ENCODE measurements around the gene PCDHGA4.
"Not testable (repeated sequence)": the region's sequence is repeated elsewhere in the genome, so short reads cannot be mapped to it uniquely, and the experiment has no call there.

PCDHGA4 gene

GRCh38 chr5:141354900-141355469, at the start of gene PCDHGA4:
Gene PCDHGA4 (plus strand): TSS chr5:141355021. CDS start chr5:141355108, 87 bp downstream.
- no peak for DNase-seq (ENCODE audit: low read depth)

GRCh38 chr5:141306630-141307029, 48.2 kb upstream of the PCDHGA4 start:
- no peak for DNase-seq (ENCODE audit: low read depth)

GRCh38 chr5:141313711-141314110, 41.1 kb upstream of the PCDHGA4 start:
- DNase-seq (ENCODE audit: low read depth): no peak

- DNase-seq (ENCODE audit: low read depth): not testable (repeated sequence)
These were observed 37.9 kb upstream of the PCDHGA4 start for GRCh38 chr5:141316963-141317362.

GRCh38 chr5:141319202-141319601, 35.6 kb upstream of the PCDHGA4 start:
- no peak for DNase-seq (ENCODE audit: low read depth)

GRCh38 chr5:141319699-141320098, 35.1 kb upstream of the PCDHGA4 start:
- DNase-seq (ENCODE audit: low read depth): no peak

GRCh38 chr5:141320225-141321169, 34.3 kb upstream of the PCDHGA4 start, which contains the start of gene TAF7:
Gene TAF7 (minus strand): TSS chr5:141320784. CDS start chr5:141320044, 740 bp downstream.
- DNase-seq (ENCODE audit: low read depth): no peak

GRCh38 chr5:141322261-141322660, 32.6 kb upstream of the PCDHGA4 start:
- DNase-seq (ENCODE audit: low read depth): no peak

GRCh38 chr5:141326088-141326854, 28.6 kb upstream of the PCDHGA4 start:
- no peak for DNase-seq (ENCODE audit: low read depth)

GRCh38 chr5:141328231-141328630, 26.6 kb upstream of the PCDHGA4 start:
- DNase-seq (ENCODE audit: low read depth): no peak

- DNase-seq (ENCODE audit: low read depth): no peak
These were observed 24.3 kb upstream of the PCDHGA4 start, which contains the start of gene PCDHGA1 for GRCh38 chr5:141330299-141331080. Gene PCDHGA1 (plus strand): TSS chr5:141330514.

- not testable (repeated sequence) for DNase-seq (ENCODE audit: low read depth)
These were observed 22.2 kb upstream of the PCDHGA4 start for GRCh38 chr5:141332571-141332970.

- no peak for DNase-seq (ENCODE audit: low read depth)
These were observed 16.1 kb upstream of the PCDHGA4 start, which contains the start of gene PCDHGA2 for GRCh38 chr5:141338538-141339306. Gene PCDHGA2 (plus strand): TSS chr5:141338760.

GRCh38 chr5:141340781-141341354, 14.0 kb upstream of the PCDHGA4 start:
- not testable (repeated sequence) for DNase-seq (ENCODE audit: low read depth)

- no peak for DNase-seq (ENCODE audit: low read depth)
These were observed 12.0 kb upstream of the PCDHGA4 start for GRCh38 chr5:141342773-141343172.

GRCh38 chr5:141343242-141343952, 11.4 kb upstream of the PCDHGA4 start, which contains the start of gene PCDHGA3:
Gene PCDHGA3 (plus strand): TSS chr5:141343829. CDS start chr5:141344034, 205 bp downstream.
- no peak for DNase-seq (ENCODE audit: low read depth)

- DNase-seq (ENCODE audit: low read depth): no peak
These were observed 10.8 kb upstream of the PCDHGA4 start for GRCh38 chr5:141343953-141344463.

GRCh38 chr5:141345327-141345726, 9.5 kb upstream of the PCDHGA4 start:
- no peak for DNase-seq (ENCODE audit: low read depth)

GRCh38 chr5:141346017-141346416, 8.8 kb upstream of the PCDHGA4 start:
- DNase-seq (ENCODE audit: low read depth): not testable (repeated sequence)

Measured in HS-27A (cell line).